GM18909 (cell line): ENCODE results near the gene PGRMC1.
"Not testable (repeated sequence)": the region's sequence is repeated elsewhere in the genome, so short reads cannot be mapped to it uniquely, and the experiment has no call there.

Experiments used
- ATAC-seq: cut with Tn5 transposase; IDR thresholded peaks from one replicate; pipeline ENCODE4 v1.9.1; 2021; ENCODE audit warnings: mild to moderate bottlenecking; ENCODE audit not compliant: unreplicated experiment, poor library complexity

The PGRMC1 gene

DNA sequence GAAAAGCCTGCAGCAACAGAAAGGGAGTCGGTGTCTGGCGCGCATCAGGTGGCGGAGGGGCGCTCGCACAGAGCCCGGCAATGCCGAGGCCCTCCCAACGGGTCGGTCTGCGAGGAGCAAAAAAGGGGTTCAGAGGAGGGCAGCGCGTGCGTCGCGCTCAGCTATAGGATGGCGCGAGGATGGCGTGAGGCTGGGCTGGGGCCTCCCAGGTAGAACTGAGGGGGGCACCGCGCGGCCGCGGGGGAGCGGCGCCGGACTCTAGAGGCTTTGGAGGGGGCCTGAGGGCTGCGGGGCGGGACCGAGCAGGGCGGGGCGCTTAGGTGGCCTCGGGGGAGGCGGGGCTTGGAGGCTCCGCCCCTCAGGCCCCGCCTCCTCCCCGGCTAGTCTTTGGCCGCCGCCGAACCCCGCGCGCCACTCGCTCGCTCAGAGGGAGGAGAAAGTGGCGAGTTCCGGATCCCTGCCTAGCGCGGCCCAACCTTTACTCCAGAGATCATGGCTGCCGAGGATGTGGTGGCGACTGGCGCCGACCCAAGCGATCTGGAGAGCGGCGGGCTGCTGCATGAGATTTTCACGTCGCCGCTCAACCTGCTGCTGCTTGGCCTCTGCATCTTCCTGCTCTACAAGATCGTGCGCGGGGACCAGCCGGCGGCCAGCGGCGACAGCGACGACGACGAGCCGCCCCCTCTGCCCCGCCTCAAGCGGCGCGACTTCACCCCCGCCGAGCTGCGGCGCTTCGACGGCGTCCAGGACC, at the start of gene PGRMC1:
PGRMC1 (plus strand) TSS at position 414 of the 751 bp plus-strand sequence; CDS start at position 493, 79 bp downstream.
- ATAC-seq, result peak; percentile 89

DNA sequence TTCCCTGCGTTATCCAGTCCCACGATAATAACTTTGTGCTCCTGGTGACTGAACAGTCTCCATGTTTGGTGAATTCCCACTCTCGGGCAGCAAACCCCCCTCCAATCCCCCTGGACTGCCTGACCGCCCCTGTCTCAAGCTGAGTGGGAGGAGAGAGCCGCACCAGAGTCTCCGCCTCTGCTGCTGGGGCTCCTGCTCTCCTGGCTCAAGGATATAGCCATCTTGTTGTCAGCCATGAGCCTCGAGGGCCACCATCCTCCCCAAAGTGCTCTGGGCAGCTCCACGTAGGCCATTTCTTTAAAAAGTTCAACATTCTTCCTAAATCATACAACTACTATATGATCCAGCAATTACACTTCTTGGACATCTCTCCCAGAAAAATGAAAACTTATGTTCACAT, 49.3 kb upstream of the PGRMC1 start:
- ATAC-seq, result no peak

DNA sequence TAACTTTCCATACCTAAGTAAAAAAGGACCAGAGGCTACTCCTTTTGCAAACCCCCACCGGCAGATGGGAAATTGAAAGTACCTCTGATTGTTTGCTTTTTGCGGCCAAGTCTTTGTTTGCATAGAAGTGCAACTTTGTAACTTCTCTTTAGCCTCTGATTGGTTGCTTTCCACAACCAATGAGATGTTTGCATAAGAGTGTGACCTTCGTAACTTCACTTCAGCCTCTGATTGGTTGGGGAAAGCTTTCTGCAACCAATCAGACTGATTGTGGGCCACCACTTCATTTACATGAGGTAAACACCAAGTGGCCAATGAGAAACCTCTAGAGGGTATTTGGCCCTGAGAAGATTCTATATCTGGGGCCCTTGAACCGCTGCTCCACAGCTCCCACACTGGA, 48.8 kb upstream of the PGRMC1 start:
- no peak for ATAC-seq

DNA sequence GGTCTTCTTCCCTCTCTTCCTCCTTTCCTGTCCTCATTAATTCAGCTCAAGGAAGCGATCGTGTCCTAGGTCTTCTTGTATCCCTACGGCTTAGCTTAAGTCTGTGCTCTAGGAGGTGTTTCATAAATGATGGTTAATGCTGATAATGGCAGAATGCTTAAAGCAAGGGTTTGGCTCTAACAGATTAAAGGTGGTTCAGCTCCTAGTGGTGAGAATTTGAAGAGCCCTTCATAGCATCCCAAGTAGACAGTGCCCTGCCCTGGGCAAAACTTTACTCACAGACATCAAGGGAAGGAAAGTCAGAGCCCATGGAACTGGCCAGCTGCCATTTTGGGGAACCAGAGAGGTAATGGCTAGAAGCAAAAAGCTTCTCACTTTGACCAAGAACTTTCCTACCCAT, 47.0 kb upstream of the PGRMC1 start:
- no peak for ATAC-seq

DNA sequence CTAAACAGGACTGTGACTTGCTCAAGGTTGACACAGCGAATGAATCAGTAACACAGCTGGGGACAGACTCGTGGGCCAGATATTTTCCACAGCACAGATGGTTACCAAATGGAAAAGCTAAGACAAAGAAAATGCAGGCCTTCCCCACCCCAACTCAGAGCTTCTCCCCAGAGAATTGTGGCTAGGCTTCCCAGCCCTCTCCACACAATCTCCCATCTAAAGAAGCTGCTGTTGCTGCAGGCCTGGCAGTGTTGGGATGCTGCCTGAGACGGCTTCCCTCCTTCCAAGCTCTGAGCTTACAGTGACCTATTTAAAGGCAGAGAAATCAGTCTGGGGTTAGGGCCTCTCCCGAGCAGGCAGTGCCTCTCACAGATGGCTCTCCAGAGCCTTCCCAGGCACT, 46.5 kb upstream of the PGRMC1 start:
- no peak for ATAC-seq

DNA sequence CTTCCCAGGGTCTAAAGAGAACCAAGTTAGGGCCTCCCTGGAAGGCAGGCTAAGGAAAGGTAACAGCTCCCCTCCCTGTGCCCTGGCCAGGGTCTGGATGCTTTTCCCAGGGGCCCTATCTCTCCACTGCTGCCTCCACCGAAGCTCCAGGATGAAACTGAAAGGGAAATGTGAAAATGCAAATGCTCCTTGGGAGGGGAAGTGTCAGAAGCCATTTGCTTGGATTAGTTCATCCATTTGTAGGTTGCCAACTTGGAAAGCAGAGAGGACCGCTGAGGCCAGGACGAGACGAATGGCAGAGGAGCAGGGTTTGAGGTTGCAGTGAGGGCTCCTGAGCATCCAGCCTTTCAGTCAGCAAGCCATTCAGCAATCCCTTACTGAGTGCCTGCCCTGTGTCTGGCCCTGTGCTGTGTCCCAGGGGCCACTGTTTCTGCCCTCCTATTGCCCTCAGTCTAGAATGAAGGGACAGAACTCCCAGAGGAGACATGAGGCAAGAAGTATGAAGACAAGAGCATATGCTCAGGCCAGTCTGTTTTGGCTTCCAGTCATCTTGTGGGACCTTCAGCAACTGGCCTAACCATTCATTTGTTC, 45.9 kb upstream of the PGRMC1 start:
- ATAC-seq, result no peak

DNA sequence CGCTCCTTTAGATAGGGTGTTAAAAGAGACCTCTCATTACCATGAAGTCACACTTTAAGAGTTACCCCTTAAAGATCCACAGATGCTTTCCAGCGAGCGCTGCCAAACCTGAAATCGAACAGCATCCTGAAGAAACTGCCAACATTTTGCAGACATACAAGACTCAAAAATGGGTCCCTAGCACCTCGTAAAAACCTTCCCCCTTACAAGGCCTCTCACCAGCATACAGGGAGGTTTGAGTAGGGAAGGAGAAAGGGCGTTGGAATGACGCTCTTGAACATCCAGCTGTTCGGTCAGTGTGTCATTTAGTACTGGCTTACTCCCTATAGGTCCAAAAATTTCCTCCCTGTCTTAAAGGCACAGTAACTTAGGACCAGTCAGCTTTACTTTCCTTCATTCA, 45.3 kb upstream of the PGRMC1 start:
- ATAC-seq, result no peak

DNA sequence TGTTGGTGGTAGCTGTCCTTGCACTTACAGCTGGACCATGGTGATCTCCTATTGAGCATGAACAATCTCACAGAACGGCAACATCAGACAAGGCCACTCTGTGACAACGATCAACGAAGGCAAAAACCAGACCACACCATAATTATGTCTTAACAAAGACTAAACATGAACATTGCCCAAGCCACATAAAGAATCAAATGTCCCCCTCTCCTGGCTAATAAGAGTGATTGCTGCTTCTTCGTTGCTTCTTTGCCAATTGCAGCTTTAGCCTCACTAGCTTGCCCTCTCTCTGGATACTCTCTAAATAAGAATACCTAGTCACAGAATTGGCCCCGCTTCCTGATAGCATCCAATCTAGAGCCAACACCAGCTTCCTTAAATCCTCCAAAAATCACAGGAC, 41.5 kb upstream of the PGRMC1 start:
- no peak for ATAC-seq

DNA sequence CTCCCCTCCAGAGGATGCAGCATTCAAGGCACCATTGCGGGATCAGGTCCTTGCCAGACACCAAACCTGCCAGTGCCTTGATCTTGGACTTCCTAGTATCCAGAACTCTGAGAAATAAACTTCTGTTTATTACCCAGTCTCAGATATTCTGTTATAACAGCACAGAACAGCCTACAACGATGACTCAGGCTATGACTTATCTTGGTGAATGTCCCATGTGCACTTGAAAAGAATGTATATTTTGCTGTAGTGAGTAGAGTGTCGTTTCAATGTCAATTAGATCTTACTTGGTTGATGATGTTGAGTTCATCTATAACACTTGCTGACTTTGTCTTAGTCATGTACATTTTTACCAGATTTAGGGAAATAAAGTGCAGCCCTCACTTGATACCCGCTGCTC, 34.5 kb upstream of the PGRMC1 start:
- no peak for ATAC-seq

DNA sequence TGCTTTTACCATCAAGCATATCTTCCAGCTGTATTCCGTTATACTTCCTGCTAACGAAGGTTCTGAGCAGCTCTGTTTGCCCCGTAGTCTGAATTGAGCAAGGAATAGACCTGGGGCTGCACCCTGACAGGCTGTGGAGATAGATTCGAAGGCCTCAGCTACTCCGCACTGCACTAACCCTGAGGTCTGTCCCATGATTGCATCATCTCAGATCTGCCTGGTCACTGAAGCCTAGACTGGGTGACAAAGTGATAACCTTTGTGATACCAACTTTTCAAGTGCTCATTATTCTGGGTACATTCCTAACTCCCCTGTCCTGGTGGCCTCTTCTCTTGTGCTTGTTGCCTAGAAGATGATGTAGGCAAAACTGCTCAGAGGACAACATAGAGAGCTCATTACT, 29.9 kb upstream of the PGRMC1 start:
- ATAC-seq, result no peak

DNA sequence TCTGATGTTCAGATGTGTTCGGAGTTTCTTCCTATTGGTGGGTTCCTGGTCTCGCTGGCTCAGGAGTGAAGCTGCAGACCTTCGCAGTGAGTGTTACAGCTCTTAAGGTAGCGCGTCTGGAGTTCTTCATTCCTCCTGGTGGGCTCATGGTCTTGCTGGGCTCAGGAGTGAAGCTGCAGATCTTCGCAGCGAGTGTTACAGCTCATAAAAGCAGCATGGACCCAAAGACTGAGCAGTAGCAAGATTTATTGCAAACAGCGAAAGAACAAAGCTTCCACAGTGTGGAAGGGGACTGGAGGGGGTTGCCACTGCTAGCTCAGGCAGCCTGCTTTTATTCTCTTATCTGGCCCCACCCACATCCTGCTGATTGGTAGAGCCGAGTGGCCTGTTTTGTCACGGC, 28.6 kb upstream of the PGRMC1 start:
- ATAC-seq, result not testable (repeated sequence)

DNA sequence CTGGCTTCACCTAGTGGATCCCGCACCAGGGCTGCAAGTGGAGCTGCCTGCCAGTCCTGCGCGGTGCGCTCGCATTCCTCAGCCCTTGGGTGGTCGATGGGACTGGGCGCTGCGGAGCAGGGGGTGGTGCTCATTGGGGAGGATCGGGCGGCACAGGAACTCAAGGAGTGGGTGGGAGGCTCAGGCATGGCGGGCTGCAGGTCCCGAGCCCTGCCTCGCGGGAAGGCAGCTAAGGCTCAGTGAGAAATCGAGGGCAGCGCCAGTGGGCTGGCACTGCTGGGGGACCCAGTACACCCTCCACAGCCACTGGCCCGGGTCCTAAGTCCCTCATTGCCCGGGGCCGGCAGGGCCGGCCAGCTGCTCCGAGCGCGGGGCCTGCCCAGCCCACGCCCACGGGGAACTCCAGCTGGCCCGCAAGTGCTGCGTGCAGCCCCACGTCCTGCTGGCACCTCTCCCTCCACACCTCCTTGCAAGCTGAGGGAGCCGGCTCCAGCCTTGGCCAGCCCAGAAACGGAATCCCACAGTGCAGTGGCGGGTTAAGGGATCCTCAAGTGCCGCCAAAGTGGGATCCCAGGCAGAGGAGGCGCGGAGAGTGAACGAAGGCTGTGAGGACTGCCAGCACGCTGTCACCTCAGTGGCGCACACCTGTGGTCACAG, 27.6 kb upstream of the PGRMC1 start:
- no peak for ATAC-seq

DNA sequence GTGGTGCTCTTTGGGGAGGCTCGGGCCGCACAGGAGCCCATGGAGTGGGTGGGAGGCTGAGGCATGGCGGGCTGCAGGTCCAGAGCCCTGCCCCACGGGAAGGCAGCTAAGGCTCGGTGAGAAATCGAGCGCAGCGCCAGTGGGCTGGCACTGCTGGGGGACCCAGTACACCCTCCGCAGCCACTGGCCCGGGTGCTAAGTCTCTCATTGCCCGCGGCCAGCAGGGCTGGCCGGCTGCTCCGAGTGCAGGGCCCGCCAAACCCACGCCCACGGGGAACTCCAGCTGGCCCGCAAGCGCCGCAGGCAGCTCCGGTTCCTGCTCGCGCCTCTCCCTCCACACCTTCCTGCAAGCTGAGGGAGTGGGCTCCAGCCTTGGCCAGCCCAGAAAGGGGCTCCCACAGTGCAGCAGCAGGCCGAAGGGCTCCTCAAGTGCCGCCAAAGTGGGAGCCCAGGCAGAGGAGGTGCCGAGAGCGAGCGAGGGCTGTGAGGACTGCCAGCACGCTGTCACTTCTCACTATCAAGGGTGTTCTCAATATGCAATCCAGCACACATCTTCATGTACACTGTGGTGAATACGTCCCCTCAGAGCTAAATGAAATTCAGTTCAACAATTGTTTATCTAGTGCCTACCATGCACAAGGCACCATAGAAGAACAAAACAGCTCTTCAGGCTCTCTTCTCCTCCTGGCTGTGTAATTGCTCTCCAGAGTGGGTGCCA, 25.0 kb upstream of the PGRMC1 start:
- ATAC-seq, result not testable (repeated sequence)

DNA sequence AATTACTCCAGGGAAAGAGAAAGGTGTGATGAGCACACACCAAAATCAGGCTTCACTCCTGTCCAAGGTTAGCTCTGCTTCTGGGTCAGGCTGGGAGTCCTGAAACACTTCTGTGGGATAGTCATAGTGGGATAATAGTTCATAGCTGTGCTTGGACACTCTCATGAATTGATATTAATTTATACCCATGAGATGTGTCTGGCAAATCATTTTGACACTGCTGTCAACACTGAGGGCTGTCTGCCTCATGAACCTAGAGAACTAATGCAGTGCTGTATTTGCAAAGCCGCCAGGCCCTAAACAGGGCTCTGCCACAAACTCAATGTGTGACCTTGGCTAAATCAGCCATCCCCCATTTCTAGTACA, 24.5 kb upstream of the PGRMC1 start:
- no peak for ATAC-seq

DNA sequence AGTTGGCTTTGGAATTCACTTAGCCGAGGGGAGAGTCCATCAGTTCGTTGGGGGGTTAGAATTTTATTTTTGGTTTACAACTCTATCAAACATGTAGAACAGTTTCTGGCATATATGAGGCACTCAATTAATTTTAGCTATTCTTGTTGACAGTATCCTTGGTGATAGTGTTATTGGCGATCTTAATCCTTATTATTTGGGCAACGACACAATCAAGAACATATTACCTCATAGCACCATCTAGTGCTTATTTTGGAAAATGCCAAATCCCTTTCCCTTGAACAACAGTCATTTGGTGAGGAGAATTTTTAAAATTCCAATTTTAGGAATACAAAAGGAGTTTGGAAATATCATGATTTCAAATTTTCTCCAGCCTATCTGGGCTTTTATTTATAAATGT, 17.9 kb upstream of the PGRMC1 start:
- no peak for ATAC-seq

DNA sequence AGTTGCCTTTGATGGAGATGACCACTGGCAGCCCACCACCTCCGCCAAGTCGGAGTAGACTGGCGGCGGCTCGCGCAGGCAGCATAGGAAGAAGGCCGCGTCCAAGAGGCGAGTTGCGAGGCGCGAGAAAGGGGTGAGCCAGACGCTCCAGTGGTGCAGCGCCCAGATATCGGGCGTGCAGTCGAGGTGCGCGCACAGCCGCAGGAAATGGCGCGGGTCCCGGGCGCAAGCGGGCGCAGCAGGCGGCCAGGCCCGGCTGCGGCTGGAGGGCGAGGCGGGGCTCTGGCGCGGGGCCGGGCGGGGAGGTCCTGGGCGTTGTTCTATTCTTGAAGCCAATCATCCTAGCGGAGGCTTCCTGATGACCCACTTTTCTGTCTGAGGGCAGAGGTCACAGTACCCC, 13.2 kb upstream of the PGRMC1 start:
- no peak for ATAC-seq

DNA sequence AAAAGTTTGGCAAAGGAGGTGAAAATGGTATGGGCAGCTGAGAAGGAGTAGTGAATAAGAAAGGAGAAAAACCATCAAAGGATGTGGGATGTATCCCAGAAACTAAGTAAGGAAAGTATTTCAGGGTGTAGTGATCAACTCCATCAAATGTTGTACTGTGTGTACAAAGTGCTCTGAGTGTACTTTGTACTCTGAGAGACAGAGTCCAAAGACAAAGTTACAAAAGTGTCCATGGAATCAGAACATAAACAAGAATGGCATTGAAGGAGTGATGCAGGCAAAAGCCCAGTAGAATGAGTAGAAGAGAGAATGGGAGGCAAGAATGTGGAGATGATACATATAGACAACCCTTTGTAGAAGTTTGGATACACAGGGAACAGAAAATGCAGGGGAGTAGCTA, 12.3 kb upstream of the PGRMC1 start:
- ATAC-seq, result no peak

DNA sequence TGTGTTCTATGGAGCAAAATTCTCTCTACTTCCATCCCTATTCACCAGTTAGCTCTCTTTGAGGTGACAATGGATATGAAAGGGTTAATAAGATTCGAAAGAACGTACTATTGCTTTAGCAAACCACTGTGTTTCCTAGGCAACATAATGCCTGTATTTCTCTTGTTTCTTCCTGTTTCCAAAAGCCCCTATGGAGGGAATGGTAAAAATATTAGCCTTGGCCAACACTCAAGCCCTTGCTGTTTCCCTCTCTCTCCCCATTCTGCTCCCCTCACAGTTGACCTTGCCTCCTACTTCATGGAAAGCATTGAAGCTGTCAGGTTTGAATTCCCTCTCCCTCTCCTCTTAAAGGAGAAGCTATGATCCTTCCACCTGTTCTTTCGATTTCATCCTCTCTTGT, 9.6 kb upstream of the PGRMC1 start:
- no peak for ATAC-seq

DNA sequence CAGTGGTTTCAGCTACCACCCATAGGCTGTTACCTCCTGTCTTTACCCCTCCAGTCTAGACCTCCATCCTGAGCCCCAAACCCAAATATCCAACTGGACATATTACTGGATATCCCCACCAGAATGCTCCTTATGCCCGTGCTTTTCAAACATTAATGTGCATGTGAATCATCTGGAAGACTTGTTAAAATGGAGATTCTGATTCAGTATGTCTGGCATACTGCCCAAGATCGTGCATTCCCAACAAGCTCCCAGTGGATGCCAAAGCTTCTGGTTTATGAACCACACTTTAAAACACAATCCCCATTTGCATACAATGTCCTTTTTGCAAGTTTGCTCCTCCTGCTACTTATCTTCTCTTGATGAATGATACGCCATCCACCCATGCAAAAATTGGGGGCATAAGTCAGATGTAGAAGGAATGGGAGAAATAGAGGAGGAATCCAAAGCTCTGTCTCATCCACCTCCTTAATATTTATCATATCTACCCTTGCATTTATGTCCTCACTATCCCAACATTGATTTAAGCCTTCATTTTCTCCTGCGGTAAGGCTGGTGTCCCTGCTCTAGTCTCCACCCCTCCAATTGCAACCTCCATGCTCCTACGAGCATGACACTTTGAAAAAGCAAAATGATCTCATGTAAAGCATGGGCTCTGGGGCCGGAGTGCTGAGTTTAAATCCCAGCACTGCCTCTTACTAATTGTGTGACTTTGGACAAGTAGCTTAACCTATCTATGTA, 7.4 kb upstream of the PGRMC1 start:
- no peak for ATAC-seq

DNA sequence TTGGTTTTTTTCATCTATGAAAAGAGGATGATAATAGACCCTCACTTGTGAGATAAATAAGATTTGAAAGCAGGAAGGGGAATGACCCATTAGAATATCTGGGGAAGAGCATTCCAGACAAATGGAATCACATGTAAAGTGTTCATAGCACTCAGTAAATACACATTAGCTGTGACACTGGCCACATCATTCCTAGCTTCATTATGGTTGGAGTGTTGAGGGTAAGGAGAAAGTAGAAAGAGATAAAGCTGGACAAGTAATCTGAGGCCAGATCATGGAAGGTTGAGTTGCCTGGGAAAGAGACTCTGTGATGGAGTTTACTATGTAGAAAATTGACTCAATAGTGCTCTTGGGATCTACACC, 6.9 kb upstream of the PGRMC1 start:
- ATAC-seq, result no peak

DNA sequence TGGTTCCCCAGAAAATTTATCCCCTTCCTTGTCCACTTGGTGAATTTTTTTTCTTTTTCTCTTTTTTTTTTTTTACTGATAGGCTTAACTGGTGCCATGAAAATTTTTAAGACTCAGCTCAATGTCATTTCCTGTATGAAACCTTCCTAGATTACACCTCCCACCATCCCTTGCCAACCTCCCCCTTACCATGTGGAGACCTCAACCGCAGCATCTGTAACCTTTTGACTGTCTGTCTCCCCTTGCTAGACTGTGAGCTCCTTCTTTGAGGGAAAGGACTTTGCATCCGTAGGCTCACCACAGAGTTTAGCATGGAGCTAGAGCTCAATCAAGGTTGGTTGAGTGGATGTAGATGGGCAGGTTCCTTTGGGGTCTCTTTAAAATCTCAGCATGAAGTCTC, 5.2 kb upstream of the PGRMC1 start:
- no peak for ATAC-seq
